HT1080 (cell line): Measurements from ENCODE around the gene STAT3. TPM values are rescaled to one million over a fixed set of nuclear protein-coding genes. Genes with fewer than 3 reads are reported as not detected.
A peak's percentile ranks its signal among the peaks of the same experiment; 100 is the strongest.
"Not testable (repeated sequence)": the region's sequence is repeated elsewhere in the genome, so short reads cannot be mapped to it uniquely, and the experiment has no call there.

Experiments used
- DNase-seq: peaks from one replicate; pipeline ENCODE4 v3.0.0-alpha.2; 2015; ENCODE audit warnings: low read depth
- polyA plus RNA-seq, 2 experiments: library from polyadenylated mRNA; depleted of rRNA; stranded (reverse); fragments of >200 nt; gene quantifications; 2 replicates each; pipeline ENCODE4 v1.2.3, GENCODE V29; 2015
- total RNA-seq: library from RNA; depleted of rRNA; stranded (reverse); fragments of >200 nt; shearing (Covaris generic); gene quantifications from 2 replicates; pipeline ENCODE4 v1.2.3, GENCODE V29; 2014; rRNA removed

The STAT3 gene
- total RNA-seq, result 32.9 and 42.2 TPM in 2 replicates
- 36.0 and 41.8 TPM in 2 replicates for polyA plus RNA-seq (2015; cell fraction: cytosol; rRNA removed)
- polyA plus RNA-seq (2015; cell fraction: nucleus; rRNA removed), result 80.7 and 86.7 TPM in 2 replicates

DNA sequence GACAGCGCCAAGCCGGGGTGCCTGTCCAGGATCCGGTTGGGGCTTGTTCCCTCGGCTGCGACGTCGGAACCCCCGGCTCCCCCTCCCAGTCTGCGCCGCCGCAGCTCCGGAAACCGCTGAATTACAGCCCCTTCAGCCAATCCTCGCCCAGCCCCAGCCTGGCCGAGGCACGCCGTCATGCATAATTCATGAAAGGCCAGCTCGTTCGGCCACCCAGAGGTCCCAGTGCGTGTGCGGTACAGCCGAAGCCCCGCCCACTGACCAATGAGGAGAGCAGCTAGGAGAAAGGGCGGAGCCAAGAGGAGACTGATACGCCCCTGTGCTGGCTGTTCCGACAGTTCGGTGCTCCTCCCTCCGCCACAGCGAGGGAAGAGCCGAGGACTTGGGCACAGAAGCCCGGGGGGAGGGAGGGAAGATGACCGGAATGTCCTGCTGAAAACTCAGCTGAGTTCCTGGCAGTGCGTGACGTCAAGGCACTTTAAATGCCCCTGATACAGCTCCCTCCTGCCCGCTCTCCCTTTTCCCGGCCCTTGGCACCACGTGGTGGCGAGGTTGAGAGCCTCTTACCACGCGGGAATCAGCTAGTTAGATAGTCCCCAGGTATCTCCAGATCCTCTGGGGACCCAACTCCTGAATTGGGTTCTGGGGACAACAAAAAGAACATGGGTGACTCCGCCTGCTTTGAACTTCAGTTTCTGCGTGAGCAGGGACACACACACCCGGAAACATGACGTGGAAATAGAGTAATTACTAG is at the start of gene STAT3:
Gene STAT3, minus strand, starts transcription at position 62 of the 754 bp plus-strand sequence. CDS start 39,926 bp downstream, outside the sequence.
- peak; percentile 100 for DNase-seq

DNA sequence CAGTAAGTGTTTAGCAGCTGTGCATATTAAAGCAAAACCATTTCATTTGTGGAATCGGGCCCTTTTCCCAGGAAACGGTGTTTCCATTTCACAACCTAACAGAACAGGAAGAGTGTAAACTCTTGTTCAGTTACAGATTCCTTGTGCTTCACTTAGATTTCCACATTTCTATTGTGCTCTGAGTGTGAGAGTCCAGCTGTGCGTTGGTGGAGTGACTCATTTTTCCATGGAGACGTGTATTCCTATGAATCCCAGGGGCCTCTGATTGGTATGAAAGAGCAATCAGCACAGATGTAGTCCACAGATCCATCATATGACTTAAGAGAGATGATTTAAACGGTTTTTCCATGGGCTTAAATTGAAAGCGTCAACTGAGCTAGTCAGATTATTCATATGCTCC is 48.1 kb upstream of the STAT3 start:
- peak; percentile 70 for DNase-seq

DNA sequence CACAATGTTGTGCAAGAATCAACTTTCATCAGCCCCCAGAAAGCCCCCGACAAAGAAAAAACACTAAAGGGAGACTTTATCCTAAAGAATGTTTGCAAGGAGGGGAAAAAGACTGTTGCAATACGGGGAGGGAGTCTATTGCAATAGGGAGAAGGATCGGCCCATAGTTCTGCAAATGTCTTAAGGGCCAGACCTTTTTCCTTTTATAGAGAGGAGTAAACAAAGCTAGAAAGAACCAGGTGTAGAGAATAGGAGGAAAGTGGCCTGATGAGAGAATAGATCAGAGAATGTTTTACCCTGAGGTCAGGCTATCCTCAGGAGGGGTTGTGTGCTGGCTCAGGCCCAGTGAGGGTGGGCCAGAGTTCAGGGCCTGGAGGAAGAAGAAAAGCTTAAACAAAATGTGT is 43.5 kb upstream of the STAT3 start:
- DNase-seq, result no peak

DNA sequence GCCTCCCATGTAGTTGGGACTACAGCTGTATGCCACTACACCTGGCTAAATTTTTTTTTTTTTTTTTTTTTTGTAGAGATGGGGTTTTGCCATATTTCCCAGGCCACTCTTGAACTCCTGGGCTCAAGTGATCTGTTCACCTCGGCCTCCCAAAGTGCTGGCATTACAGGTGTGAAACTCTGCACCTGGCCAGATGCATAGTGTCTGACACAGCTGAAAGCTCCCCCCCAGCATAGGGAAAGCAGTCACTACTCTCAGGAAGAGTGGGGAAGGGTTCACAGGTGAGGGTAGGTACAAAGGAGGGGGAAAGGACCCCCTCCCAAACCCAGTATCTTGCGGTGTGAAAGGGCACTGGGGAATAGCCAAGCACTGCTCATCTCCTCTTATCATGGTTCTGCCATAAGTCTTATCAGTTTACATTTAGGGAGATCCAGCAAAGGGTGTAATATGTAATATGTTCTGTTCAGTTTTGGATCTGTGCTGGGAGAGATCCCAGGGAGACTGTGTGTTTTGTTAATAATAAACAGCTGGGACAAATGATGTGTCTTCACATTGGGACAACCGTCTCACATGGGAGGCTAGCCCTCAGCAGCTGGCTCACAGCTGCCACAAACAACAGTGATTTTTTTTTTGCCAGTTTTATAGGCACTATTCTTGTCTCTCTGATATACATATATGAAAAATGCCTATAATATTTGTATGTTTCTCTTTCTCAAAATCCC is 41.6 kb upstream of the STAT3 start:
- no peak for DNase-seq

DNA sequence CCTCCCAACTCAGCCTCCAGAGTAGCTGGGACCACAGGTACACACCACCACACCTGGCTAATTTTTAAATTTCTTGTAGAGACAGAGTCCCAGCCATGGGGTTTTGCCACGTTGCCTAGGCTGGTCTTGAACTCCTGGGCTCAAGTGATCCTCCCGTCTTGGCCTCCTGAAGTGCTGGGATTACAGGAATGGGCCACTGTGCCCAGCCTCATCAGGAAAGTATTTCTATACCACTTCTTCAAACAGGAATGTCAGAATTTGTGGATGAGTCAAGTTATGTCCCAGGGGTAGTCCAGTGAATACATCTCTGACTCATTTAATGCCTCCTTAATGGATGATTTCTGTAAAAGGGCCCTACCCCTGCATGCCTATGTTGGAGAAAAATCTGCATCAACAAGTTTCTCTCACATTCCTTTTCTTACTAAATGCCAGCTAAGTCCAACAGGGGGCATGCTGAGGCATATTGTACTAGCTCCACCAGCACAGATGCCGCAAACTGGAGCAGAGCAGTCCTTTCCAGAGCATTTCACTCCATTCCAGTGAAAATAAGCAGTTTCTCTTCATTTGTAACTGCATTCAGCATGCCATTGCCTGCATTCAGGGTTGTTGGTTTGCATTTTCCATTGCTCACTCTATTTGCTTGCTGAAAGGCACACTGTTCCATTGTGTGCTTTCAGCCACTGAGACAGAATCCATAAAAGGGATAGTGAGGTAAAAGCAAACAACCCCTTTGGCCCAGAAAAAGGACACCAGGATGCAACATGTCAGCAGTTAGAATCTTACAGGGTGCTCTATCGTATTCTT is 40.1 kb upstream of the STAT3 start:
- peak; percentile 98 for DNase-seq

DNA sequence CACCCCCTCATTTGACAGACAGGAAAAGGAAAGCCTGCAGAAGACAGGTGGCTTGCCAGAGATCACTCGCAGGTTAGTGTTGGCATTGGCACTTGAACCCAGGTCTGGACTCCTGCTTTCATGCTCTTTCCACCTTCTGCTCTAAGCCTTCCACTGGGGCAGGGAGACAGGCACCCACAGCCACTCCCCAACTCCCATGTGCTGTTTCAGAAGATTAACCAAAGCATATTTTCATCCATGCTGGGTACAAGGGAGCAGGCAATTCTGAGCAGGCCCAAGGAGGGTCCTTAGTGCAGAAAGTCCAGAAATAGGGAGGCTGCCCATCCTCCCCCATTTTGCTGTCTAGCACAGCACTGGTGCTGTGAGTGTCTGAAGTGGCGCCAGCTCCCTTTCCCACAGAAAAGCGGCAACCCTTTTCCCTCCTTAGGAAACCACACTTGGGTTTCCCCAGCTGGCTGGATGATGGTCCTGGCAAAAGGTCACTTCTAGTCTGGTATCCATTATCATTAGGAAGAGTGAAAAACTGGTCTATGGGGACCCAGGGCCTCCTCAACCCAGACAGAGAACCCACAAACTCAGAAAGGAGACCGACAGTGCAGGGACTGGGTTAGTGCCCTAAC is 36.9 kb upstream of the STAT3 start:
- DNase-seq, result no peak

DNA sequence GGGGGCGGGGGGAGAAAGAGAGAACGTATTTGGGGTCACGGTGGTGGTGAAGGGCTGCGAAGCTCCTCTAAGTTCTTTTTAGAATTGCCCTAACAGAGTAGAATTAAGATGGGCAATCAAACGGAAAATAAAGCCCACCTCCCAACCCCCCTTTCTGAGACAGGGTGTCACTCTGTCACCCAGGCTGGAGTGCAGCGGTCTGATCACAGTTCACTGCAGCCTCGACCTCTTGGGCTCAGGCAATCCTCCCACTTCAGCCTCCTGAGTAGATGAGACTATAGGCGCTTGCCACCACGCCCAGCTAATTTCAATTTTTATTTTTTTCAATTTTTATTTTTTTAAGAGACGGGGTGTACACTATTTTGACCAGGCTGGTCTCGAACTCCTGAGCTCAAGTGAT is 35.5 kb upstream of the STAT3 start:
- DNase-seq, result no peak

DNA sequence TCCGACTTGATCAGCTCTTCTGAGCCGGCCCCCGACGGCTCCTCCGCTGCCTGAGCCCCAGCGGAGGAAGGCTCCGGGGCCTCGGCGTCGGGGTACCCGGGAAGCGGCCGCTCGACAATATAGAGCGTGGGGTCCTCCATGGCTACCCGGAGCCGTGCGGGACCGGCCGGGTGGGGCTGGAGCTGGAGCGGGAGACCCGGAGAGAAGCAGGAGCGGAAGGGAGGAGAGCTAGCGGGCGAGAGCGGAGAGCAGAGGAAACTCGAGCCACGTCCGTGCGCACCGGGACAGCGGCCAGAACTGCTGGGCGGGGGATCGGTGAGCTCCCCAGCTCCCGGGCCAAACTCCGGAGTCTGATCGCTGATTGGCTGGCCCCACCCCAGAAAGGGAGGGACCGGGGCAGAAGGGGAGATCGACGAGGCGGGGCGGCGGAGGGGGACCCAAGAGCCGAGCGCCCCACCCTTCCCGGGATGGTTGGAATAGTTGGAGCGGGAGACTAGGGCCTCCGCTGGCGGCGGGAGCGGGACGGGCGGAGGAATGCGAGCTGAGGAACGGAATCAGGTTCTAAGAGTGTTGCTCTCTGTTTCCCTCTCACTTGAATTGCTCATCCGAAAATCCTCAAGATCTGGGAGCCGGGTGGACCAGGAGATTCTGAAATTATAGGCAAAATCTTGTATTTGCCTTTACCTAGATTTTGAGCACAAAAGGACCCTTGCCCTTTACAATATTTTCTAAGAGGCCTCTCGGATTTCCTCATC is 34.9 kb upstream of the STAT3 start, which contains the start of gene CAVIN1:
Gene CAVIN1, minus strand, starts transcription at position 299 of the 755 bp plus-strand sequence. Its CDS starts 159 bp downstream, at position 140.
- DNase-seq, result peak; percentile 95

DNA sequence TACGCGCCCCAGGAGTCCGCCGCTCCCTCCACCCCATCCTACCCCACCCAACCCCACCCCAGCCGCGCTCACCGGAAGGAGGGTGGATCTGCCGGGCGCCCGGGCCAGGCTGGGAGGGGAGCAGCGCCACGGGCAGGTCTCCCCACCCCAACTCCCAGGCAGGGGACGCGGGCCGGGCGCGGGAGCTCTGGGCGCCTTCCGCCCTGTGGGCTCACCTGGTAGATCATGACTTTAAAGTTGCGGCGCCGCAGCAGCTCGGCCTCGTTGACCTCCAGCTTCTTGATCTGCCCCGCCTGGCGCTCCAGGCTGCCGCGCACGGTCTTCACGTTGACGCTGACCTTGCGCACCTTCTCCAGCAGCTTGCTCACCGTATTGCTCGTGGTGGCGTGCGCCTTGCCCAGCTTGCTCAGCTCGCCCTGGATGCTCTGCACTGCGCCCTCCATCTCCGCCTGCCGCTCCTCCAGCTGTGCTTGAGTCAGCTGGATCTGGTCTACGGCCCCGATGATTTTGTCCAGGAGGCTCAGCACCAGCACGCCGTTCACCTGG is 34.2 kb upstream of the STAT3 start:
- peak; percentile 39 for DNase-seq

DNA sequence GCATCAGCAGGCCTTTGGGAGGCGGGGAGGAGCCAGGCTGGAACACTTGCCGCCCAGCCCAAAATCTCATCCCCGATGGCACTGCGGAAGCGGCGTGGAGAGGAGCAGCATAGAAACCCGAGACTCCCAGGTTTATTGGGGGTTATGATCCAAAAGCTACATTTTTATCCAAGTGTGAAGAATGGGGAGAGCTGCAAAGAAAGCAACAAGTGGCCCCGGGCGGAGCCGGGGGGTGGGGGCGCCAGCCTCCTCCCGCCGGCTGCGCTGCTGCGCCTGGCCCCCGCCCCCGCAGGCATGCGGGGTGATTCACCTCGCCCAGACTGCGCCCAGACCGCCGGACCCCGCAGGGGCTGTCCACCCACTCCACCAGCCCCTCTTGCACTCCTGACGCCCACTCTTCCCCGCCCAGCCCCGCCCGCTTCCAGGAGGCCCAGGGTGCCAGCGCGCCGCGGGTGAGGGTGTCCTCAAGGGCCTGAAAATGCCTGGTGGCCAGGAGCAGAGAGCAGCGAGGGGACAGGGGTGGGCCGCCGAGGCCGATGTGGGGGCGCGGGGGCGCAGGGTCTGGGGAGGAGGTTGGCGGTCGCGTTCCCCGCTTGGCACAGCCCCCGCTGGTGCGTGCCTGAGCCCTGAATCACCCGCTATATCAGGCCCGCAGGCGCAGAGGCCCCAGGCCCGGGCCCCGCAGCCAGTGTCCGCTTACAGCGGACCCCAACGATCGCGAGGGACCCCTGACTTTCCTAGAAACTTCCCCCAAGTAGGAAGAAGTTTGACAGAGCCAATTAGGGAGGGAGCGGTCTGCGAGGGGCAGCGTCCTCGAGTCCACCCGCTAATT is 33.5 kb upstream of the STAT3 start:
- peak; percentile 75 for DNase-seq

DNA sequence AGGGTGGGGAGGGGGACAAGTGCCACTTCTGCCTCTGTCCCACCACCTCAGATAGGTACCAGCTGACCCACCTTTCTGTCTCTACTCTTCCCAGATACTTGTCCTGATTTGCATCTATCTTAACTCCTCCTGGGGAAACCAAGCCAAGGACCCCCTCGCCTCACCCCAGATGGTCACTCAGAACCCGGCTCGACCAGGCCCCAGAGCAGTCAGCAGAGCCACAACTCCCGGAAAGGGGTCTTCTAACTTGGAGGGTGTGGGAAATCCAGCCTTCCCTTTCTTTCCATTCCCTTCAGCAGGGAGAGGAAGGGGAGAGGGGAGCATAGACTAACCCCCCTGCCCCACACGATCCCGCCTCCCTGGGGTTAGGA is 32.9 kb upstream of the STAT3 start:
- DNase-seq, result no peak

DNA sequence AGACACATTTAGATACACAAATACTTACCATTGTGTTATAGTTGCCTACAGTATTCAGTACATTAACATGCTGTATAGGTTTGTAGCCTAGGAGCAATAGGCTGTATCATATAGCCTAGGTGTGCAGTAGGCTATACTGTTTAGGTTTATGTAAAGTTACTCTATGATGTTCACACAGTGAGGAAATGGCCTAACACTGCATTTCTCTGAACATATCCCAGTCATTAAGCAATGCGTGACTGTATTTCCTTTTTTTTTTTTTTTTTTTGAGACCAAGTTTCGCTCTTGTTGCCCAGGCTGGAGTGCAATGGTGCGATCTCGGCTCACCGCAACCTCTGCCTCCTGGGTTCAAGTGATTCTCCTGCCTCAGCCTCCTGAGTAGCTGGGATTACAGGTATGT is 29.7 kb upstream of the STAT3 start:
- DNase-seq, result not testable (repeated sequence)

DNA sequence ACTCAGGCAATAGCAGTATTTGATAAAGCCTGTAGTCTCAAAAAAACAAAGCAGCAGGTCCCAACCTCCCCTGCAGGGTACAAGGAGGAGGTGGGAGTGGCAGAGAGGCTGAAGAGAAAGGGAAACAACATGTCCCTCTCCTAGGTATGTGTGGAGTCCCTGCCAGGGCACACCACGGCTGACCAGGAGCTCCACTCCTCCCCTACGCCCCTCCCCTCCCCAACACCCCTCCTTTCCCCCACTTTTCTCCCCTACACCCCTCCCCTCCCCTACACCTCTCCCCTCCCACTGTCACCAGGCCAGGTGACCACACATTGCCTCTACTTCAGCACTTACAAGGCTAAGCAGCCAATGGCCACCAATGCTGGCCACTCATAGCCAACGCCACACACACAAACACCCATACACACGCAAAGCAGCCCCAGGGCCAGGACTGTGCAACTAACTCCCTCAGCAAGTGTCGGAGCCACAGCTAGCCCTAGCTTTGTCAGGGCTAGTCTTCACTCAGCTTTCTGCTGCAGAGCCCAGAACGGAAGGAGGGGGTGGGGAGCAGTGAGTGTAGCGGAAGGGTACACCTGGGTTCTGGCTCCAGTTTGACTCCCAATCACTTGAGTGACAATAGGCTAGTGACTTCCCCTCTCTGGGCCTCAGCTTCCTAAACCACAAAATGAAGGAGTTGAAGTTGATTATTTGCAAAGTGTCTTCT is 26.6 kb upstream of the STAT3 start:
- no peak for DNase-seq

DNA sequence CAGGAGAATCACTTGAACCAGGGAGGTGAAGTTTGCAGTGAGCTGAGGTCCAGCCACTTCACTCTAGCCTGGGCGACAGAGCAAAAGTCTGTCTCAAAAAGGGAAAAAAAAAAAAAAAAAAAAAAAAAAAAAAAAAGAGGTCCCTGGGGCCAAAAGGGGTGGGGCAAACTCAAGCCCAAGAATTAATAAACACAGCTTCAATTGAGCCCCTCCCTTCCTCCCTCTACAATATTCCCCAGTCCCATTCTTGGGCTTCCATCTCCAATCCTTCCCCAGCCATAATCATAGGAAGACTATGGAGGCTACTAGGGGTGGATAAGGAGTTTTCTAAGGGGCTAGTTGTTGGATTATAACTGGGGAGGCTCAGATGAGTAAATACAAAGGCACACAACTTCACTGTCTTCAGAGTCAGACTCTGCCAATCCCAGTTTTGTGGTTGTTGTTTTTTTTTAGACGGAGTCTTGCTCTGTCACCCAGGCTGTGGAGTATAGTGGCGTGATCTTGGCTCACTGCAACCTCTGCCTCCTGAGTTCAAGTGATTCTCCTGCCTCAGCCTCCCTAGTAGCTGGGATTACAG is 25.3 kb upstream of the STAT3 start:
- DNase-seq, result no peak

DNA sequence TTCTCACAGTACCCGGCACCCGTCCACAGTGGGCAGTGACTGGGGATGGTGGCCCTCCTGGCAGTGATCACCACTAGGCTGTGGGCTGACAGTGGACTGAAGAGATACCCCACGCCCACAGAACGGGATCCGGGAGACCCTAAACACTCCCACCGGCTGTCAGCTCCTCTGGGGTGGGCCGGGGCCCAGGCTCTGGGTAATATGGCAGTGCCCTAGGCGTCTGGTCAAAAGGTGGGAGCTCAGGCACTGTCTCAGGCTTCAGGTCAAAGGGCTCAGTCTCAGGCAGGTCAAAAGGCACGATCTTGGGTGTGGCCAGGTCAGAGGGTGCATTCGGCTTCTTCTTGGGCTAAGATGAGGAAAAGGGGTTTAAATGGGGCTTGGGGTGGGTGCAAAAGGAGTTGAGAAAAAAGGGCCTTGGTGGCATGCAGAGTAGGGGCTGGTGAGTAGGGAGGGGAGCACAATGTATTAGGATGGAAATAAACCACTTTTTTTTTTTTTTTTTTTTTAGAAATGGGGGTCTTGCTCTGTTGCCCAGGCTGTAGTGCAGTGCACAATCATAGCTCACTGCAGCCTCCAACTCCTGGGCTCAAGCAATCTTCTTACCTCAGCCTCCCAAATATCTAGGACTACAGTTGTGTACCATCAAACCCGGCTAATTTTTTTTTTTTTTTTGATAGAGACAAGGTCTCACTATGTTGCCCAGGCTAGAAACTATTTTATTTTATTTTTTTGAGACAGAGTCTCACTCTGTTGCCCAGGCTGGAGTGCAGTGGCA is 23.9 kb upstream of the STAT3 start:
- DNase-seq, result no peak

DNA sequence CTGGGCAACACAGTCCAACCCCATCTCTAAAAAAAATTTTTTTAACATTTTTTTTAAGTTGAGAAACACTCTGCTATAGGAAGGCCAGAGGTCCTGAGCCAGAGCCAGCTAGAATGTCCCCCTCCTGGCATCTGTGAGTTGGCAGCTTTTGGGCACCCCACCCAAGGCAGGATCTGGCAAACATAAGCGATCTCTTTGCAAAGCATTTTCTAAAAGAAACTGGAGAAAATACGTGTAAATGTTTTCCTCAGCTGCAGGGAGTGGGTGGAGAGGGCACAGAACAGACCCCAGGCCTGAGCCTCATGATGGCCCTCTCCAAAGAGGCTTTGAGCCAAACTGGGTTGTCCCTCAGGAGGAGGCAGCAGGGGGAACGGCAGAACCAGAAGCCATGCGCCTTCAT is 23.1 kb upstream of the STAT3 start:
- no peak for DNase-seq

DNA sequence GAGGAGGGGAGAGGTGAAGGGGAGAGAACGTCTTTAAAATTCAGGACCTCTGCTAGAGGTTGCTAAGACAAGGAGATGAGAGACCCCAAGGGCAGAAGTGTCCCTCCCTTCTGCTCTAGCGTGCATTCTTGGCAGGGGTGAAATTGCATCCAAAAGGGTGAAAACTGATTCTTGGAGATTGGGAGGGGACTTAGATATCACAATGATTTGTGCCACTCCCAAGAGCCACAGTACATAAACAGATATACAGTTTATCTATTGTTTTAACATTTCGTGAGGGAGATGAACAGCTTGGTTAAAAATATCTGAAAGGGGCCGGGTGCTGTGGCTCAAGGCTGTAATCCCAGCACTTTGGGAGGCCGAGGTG is 22.1 kb upstream of the STAT3 start:
- DNase-seq, result no peak
